NCI-H748 (cell line): ENCODE measurements around the gene DOCK9.

Experiments used
- DNase-seq: peaks from one replicate; lab custom pipeline; 2025; ENCODE audit not compliant: unreplicated experiment; lab: John Stamatoyannopoulos, UW

The DOCK9 gene

GRCh38 chr13:98998831-98999638, 21.2 kb upstream of the DOCK9 start:
- no peak for DNase-seq

GRCh38 chr13:98997738-98998641, 20.1 kb upstream of the DOCK9 start:
- peak; percentile 75 for DNase-seq

GRCh38 chr13:98997011-98997730, 19.3 kb upstream of the DOCK9 start:
- DNase-seq, result no peak

GRCh38 chr13:98996046-98996445, 18.2 kb upstream of the DOCK9 start:
- DNase-seq, result no peak

GRCh38 chr13:98994896-98995295, 17.0 kb upstream of the DOCK9 start:
- DNase-seq, result peak; percentile 51

- peak; percentile 33 for DNase-seq
These were observed 16.2 kb upstream of the DOCK9 start for GRCh38 chr13:98994080-98994479.

- DNase-seq, result no peak
These were observed 14.5 kb upstream of the DOCK9 start for GRCh38 chr13:98992355-98992754.

GRCh38 chr13:98990701-98991100, 12.8 kb upstream of the DOCK9 start:
- no peak for DNase-seq

GRCh38 chr13:98989469-98990235, 11.8 kb upstream of the DOCK9 start:
- no peak for DNase-seq

GRCh38 chr13:98988780-98989179, 10.9 kb upstream of the DOCK9 start:
- no peak for DNase-seq

GRCh38 chr13:98988277-98988676, 10.4 kb upstream of the DOCK9 start:
- DNase-seq, result no peak

GRCh38 chr13:98987275-98987674, 9.4 kb upstream of the DOCK9 start:
- no peak for DNase-seq

GRCh38 chr13:98986226-98986846, 8.5 kb upstream of the DOCK9 start:
- no peak for DNase-seq

GRCh38 chr13:98985591-98985990, 7.7 kb upstream of the DOCK9 start:
- DNase-seq, result no peak

GRCh38 chr13:98984983-98985382, 7.1 kb upstream of the DOCK9 start:
- no peak for DNase-seq

GRCh38 chr13:98984118-98984517, 6.3 kb upstream of the DOCK9 start:
- peak; percentile 67 for DNase-seq

- no peak for DNase-seq
These were observed 5.3 kb upstream of the DOCK9 start for GRCh38 chr13:98983182-98983581.

GRCh38 chr13:98981369-98982080, 3.7 kb upstream of the DOCK9 start:
- no peak for DNase-seq

- peak; percentile 41 for DNase-seq
These were observed 1.3 kb upstream of the DOCK9 start for GRCh38 chr13:98979012-98979660.
